A549 (cell line): ENCODE measurements around the gene TNNI2. TPM values are rescaled to one million over a fixed set of nuclear protein-coding genes. Genes with fewer than 3 reads are reported as not detected.

ENCODE experiments used
- ATAC-seq, 2 experiments: fragments of 200-7000 bp in 1 of 2; fragments of >200 bp in 1 of 2; cut with Nextera tagmentation in 1 of 2; cut with Tn5 transposase in 1 of 2; 3 replicates each; pipeline versions ENCODE4 v1.8.0 to v1.9.1; 2018 to 2020; ENCODE audit warnings: mild to moderate bottlenecking in 1 of 2, moderate library complexity in 1 of 2
- CTCF ChIA-PET: fragments of 300-600 bp; sonication (Branson Sonifier 250); formaldehyde crosslinking; extraction: SDS; loops from one replicate; lab custom pipeline; 2021; ENCODE audit warnings: antibody characterized with exemption, inconsistent platforms; lab: Yijun Ruan, JAX
- POLR2A ChIA-PET: fragments of 350-600 bp; formaldehyde crosslinking; extraction: SDS; loops from one replicate; lab custom pipeline; 2021; ENCODE audit warnings: antibody characterized with exemption, inconsistent platforms; lab: Yijun Ruan, JAX
- DNase-seq, 2 experiments: peaks; one replicate each; pipeline versions ENCODE4 v3.0.0 to v3.0.0-alpha.2; 2011 to 2016; ENCODE audit warnings: low read depth in 1 of 2, low spot score in 1 of 2
- FAIRE-seq: peaks from 2 replicates; lab custom pipeline; 2011; peaks lifted over from hg19 to GRCh38; lab: Jason Lieb, UNC
- H3K27ac ChIP-seq, 2 experiments: fragments of >200 bp; sonication (Bioruptor Twin); formaldehyde crosslinking; 3 replicates each; pipeline ENCODE4 v1.5.1; 2016 to 2017
- H3K4me1 ChIP-seq: fragments of >200 bp; sonication (Bioruptor Twin); formaldehyde crosslinking; 3 replicates; pipeline ENCODE4 v1.6.1; 2016
- H3K4me2 ChIP-seq: fragments of >200 bp; sonication (Bioruptor Twin); formaldehyde crosslinking; 3 replicates; pipeline ENCODE4 v1.6.1; 2016
- H3K4me3 ChIP-seq: fragments of >200 bp; sonication (Bioruptor Twin); formaldehyde crosslinking; 3 replicates; pipeline ENCODE4 v1.5.1; 2016
- H3K9me3 ChIP-seq: fragments of >200 bp; sonication (Bioruptor Twin); formaldehyde crosslinking; 3 replicates; pipeline ENCODE4 v1.6.1; 2016
- BHLHE40 ChIP-seq: IDR thresholded peaks from 2 replicates; pipeline ENCODE4 v1.6.1; 2012; ENCODE audit warnings: low read depth, low read length, inconsistent platforms
- CBX2 ChIP-seq: fragments of 200-600 bp; sonication (generic); IDR thresholded peaks from 2 replicates; pipeline ENCODE4 v1.6.1; 2016; ENCODE audit warnings: low read depth, mild to moderate bottlenecking, borderline replicate concordance
- CEBPB ChIP-seq, 2 experiments: fragments of >200 bp in 1 of 2; sonication (Bioruptor Twin) in 1 of 2; formaldehyde crosslinking in 1 of 2; IDR thresholded peaks; 2 replicates each; pipeline ENCODE4 v1.6.1; 2012 to 2016
- HEYL ChIP-seq: fragments of 250-450 bp; sonication (Bioruptor Pico); IDR thresholded peaks from 2 replicates; pipeline ENCODE4 v1.8.0; 2021; ENCODE audit warnings: mild to moderate bottlenecking, moderate library complexity
- JUN ChIP-seq, 2 experiments: fragments of >200 bp; sonication (Bioruptor Twin); formaldehyde crosslinking; IDR thresholded peaks; 2 replicates in 1 of 2; 3 replicates in 1 of 2; pipeline ENCODE4 v1.6.1; 2016 to 2017
- NPAS2 ChIP-seq: fragments of 250-450 bp; sonication (Bioruptor Pico); IDR thresholded peaks from 2 replicates; pipeline ENCODE4 v1.8.0; 2022; ENCODE audit warnings: mild to moderate bottlenecking, moderate library complexity, borderline replicate concordance
- POLR2A ChIP-seq: IDR thresholded peaks from 2 replicates; pipeline ENCODE4 v1.6.1; 2012; ENCODE audit warnings: mild to moderate bottlenecking, low read length
- RAD21 ChIP-seq, 2 experiments: fragments of >200 bp in 1 of 2; sonication (Bioruptor Twin) in 1 of 2; formaldehyde crosslinking in 1 of 2; IDR thresholded peaks in 1 of 2; conservative IDR thresholded peaks in 1 of 2; 2 replicates in 1 of 2; 3 replicates in 1 of 2; pipeline ENCODE4 v1.6.1; 2012 to 2018; ENCODE audit warnings: inconsistent platforms in 1 of 2
- SMC3 ChIP-seq: fragments of >200 bp; sonication (Bioruptor Twin); formaldehyde crosslinking; IDR thresholded peaks from 3 replicates; pipeline ENCODE4 v1.6.1; 2018; ENCODE audit warnings: inconsistent platforms
- ZFP36 ChIP-seq: fragments of 450-650 bp; IDR thresholded peaks from 2 replicates; pipeline ENCODE4 v1.6.1; 2014; ENCODE audit warnings: borderline replicate concordance; ENCODE audit not compliant: partially characterized antibody
- WGBS: methylation state at CpG from one replicate; pipeline ENCODE4 v1.1.6; 2017; ENCODE audit errors: missing lambda C conversion rate; 5-methylcytosine and 5-hydroxymethylcytosine counted together
- polyA plus RNA-seq, 4 experiments: library from polyadenylated mRNA; depleted of rRNA in 3 of 4; stranded (reverse); fragments of >200 nt; fragmentation: RNase III in 1 of 4; extraction: RNeasy Plus Mini Kit Qiagen cat#74134 plus additional on column Dnase treatment in 1 of 4; gene quantifications; 2 replicates in 3 of 4; 3 replicates in 1 of 4; pipeline ENCODE4 v1.2.3, GENCODE V29; 2011 to 2017
- TF ChIP-seq, protein P1 (sequence below): fragments of >200 bp; sonication (Bioruptor Twin); formaldehyde crosslinking; IDR thresholded peaks from 3 replicates; pipeline ENCODE4 v1.5.1; 2016
- TF ChIP-seq, protein P2 (sequence below): fragments of 250-450 bp; sonication (Bioruptor Pico); IDR thresholded peaks from 2 replicates; pipeline ENCODE4 v1.5.0; 2020; ENCODE audit warnings: low read depth, mild to moderate bottlenecking, moderate library complexity
- TF ChIP-seq, protein P3 (sequence below): fragments of 450-650 bp; IDR thresholded peaks from 2 replicates; pipeline ENCODE4 v1.6.1; 2014; ENCODE audit warnings: antibody characterized with exemption
- TF ChIP-seq, protein P4 (sequence below): IDR thresholded peaks from 2 replicates; pipeline ENCODE4 v1.6.1; 2012; ENCODE audit warnings: low read depth, borderline replicate concordance

The TNNI2 gene
- polyA plus RNA-seq, 2 of the 4 experiments (the other 2 are of a cell fraction), result not detected

DNA sequence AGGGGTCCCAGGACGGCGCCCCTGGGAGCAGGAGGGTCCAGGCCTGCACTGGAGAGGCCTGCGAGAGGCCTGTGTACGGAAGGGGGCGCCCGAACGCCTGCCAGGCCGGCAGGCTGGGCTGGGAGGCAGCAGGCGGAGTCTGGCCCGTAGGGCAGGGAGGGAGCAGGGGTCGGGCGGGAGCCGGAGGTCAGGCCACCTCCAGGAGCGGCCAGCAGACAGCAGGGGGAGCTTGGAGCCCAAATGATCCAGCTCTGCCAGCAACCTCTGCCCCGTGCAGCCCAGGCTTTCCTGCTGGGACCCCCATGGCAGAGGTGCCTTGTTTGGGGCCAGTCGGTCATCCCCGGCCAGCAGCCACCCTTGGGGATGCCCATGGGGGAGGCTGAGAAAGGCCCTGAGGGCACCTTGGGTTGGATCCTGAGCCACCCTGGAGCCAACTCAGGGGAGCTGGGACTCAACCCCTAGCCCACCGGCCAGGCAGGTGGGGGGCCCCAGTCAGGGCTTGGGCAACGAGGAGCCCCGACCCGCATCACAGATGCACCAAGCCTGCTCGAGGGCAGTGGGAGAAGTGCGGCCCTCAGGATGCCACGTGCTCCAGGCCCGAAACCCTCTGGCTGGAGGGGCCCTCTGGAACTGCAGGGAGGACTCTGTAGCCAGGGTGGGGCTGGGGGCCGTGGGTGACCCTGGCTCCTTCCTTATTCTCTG, 13.6 kb upstream of the TNNI2 start:
- no peaks in the 10 kb centered on the region for H3K9me3 ChIP-seq
- no peak overlapping the region for H3K4me3 ChIP-seq
- TF ChIP-seq RAD21 (conservative IDR thresholded peaks at IDR 0.05 in 1 of 2, IDR thresholded peaks at IDR 0.05 in 1 of 2) (peak; percentile 47 to 57; a peak in 4 of 5 replicates), CBX2 (no peak), SMC3 (peak; percentile 58)
- TF ChIP-seq, protein P1, sequence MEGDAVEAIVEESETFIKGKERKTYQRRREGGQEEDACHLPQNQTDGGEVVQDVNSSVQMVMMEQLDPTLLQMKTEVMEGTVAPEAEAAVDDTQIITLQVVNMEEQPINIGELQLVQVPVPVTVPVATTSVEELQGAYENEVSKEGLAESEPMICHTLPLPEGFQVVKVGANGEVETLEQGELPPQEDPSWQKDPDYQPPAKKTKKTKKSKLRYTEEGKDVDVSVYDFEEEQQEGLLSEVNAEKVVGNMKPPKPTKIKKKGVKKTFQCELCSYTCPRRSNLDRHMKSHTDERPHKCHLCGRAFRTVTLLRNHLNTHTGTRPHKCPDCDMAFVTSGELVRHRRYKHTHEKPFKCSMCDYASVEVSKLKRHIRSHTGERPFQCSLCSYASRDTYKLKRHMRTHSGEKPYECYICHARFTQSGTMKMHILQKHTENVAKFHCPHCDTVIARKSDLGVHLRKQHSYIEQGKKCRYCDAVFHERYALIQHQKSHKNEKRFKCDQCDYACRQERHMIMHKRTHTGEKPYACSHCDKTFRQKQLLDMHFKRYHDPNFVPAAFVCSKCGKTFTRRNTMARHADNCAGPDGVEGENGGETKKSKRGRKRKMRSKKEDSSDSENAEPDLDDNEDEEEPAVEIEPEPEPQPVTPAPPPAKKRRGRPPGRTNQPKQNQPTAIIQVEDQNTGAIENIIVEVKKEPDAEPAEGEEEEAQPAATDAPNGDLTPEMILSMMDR, result peak; percentile 72
- DNase-seq (peak; percentile 70 to 85), ATAC-seq (peak; percentile 61 to 92), FAIRE-seq (no peak)
- CTCF ChIA-PET, result interaction anchor here (0.5 to 13.7 kb wide), 30 partner anchors 8 to 329 kb away, joined by 3 to 605 read pairs (median 4); partner anchors contain the start of genes CTSD, KRTAP5-6 and SYT8
- peak overlapping the region; percentile 73 to 87; a peak in 5 of 6 replicates for H3K27ac ChIP-seq
- H3K4me1 ChIP-seq, result peaks cover 46% of the 10 kb centered on the region
- POLR2A ChIA-PET, result interaction anchor here (1.1 kb wide), 1 partner anchor 131 kb away, joined by 3 read pairs; no protein-coding TSS in a partner anchor
- WGBS, result 42% methylated on average over 9 of the region's 26 CpGs
- peak overlapping the region; percentile 47; the same call in 2 of the 3 replicates for H3K4me2 ChIP-seq

DNA sequence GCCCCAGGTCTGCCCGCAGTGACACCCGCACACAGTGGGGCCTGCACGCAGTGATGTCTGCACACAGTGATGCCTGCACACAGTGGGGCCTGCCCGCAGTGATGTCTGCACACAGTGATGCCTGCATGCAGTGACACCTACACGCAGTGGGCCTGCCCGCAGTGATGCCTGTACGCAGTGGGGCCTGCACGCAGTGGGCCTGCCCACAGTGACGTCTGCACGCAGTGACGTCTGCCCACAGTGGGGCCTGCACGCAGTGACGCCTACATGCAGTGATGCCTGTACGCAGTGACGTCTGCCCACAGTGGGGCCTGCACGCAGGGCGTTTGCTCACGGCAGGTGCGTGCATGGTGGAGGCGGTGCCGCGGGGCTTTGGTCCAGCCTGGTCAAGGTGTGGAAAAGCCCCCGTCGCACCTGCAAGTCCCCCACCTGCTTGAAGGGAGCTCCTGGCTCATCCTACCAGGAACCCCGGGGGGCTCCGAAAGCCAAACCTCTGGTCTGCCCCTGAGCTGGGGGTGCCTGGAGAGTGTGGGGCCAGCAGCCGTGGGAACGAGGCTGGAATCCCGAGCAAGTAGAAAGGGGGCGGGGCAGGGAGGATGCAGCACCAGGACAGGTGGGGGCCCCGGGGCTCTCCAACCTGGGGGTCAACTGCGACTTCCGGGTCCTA, 12.9 kb upstream of the TNNI2 start:
- TF ChIP-seq JUN (IDR thresholded peaks at IDR 0.05) (no peak), CEBPB (IDR thresholded peaks at IDR 0.05) (no peak), BHLHE40 (no peak), ZFP36 (no peak), HEYL (no peak)
- TF ChIP-seq, protein P2, sequence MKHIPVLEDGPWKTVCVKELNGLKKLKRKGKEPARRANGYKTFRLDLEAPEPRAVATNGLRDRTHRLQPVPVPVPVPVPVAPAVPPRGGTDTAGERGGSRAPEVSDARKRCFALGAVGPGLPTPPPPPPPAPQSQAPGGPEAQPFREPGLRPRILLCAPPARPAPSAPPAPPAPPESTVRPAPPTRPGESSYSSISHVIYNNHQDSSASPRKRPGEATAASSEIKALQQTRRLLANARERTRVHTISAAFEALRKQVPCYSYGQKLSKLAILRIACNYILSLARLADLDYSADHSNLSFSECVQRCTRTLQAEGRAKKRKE, result no peak
- TF ChIP-seq, protein P3, sequence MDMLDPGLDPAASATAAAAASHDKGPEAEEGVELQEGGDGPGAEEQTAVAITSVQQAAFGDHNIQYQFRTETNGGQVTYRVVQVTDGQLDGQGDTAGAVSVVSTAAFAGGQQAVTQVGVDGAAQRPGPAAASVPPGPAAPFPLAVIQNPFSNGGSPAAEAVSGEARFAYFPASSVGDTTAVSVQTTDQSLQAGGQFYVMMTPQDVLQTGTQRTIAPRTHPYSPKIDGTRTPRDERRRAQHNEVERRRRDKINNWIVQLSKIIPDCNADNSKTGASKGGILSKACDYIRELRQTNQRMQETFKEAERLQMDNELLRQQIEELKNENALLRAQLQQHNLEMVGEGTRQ, result no peak
- WGBS, result 86% methylated on average over 17 of the region's 33 CpGs
- FAIRE-seq, result no peak
- ChIA-PET POLR2A (interaction anchor here (1.1 kb wide), 1 partner anchor 132 kb away, joined by 3 read pairs; no protein-coding TSS in a partner anchor), CTCF (interaction anchor here (0.6 to 13.7 kb wide), 23 partner anchors 8 to 330 kb away, joined by 3 to 605 read pairs (median 4); partner anchors contain the start of genes CTSD and SYT8)
- H3K4me3 ChIP-seq, result no peak overlapping the region
- peak overlapping the region; percentile 73 to 87; a peak in 4 of 6 replicates for H3K27ac ChIP-seq
- peaks cover 54% of the 10 kb centered on the region for H3K4me1 ChIP-seq
- no peak overlapping the region; the same call in 2 of the 3 replicates for H3K4me2 ChIP-seq
- no peak for DNase-seq
- H3K9me3 ChIP-seq, result no peaks in the 10 kb centered on the region
- ATAC-seq, result no peak

DNA sequence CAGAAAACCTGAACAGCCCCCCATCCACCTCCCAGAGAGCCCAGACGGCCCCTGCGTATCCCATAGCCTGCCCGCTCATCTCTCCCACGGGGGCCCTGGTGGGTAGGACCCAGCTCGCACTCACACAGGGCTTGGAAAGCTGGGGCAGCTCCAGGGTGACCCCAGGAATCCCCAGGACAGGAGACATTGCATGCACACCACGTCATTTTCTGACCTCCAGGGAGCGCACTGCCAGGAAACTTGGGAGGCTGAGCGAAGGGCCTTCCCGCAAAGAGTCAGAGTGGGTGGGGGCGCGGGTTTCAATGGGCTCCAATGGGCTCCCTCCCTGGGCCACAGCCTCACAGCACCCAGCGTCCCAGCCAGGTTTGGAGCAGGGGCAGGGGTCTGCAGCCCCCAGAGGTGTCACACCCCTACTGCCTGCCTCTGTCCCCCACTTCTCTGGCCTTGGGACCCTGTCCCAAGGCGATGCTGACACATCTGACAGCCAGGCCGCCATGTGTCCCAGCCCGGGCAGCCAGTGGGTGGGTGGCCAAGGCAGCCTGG, 12.2 kb upstream of the TNNI2 start:
- H3K4me2 ChIP-seq, result peak overlapping the region; percentile 58
- peak overlapping the region; percentile 73 to 87 for H3K27ac ChIP-seq
- FAIRE-seq (no peak), DNase-seq (peak; percentile 44 to 72), ATAC-seq (peak in 1 of 2 experiments; percentile 53; a peak in 3 of 6 replicates)
- CTCF ChIA-PET, result interaction anchor here (0.6 to 13.7 kb wide), 18 partner anchors 12 to 329 kb away, joined by 3 to 605 read pairs (median 4); no protein-coding TSS in a partner anchor
- WGBS, result 58% methylated on average over 7 of the region's 15 CpGs
- no peaks in the 10 kb centered on the region for H3K9me3 ChIP-seq
- POLR2A ChIA-PET, result no interaction called here
- H3K4me1 ChIP-seq, result peaks cover 58% of the 10 kb centered on the region
- TF ChIP-seq, protein P4, sequence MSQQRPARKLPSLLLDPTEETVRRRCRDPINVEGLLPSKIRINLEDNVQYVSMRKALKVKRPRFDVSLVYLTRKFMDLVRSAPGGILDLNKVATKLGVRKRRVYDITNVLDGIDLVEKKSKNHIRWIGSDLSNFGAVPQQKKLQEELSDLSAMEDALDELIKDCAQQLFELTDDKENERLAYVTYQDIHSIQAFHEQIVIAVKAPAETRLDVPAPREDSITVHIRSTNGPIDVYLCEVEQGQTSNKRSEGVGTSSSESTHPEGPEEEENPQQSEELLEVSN, result no peak
- TF ChIP-seq POLR2A (no peak), NPAS2 (CRISPR knock-in tag) (no peak)
- H3K4me3 ChIP-seq, result no peak overlapping the region
